Colonic mucosa (tissue), 4 donors: Measurements from ENCODE around the gene PGLYRP1. TPM values are rescaled to one million over a fixed set of nuclear protein-coding genes. Genes with fewer than 3 reads are reported as not detected.

Experiments
- DNase-seq: peaks from one replicate; pipeline ENCODE4 v3.0.0-alpha.2; 2020
- H3K27ac ChIP-seq: fragments of 200-600 bp; one replicate; pipeline ENCODE4 v1.8.0; 2021
- H3K27me3 ChIP-seq: fragments of 200-600 bp; one replicate; pipeline ENCODE4 v1.8.0; 2021
- H3K36me3 ChIP-seq: fragments of 200-600 bp; one replicate; pipeline ENCODE4 v1.8.0; 2021
- H3K4me1 ChIP-seq: fragments of 200-600 bp; one replicate; pipeline ENCODE4 v1.8.0; 2021; ENCODE audit warnings: mild to moderate bottlenecking
- H3K4me3 ChIP-seq: fragments of 200-600 bp; one replicate; pipeline ENCODE4 v1.8.0; 2021
- H3K9ac ChIP-seq, 2 donors: one replicate each; pipeline ENCODE4 v1.7.0; 2013; ENCODE audit warnings: control low read depth in 2 of 2, low read depth in 2 of 2, low read length in 2 of 2
- H3K9me3 ChIP-seq: fragments of 200-600 bp; one replicate; pipeline ENCODE4 v1.8.0; 2021
- intact Hi-C: fragments of 100-400 bp; cut with DNase I; formaldehyde crosslinking; loops from one replicate; pipeline ENCODE4 v1.14.1; 2022
- total RNA-seq, 2 donors: library from RNA; stranded (reverse); fragmentation: NEBNext Ultra II Directional in 1 of 2; extraction: Animal tissue kit (Norgen Biotek cat#: 25700) in 1 of 2; gene quantifications; one replicate each; pipeline ENCODE4 v1.2.1, GENCODE V29; 2021
- TF ChIP-seq, protein P1 (sequence below): fragments of 200-600 bp; IDR thresholded peaks from one replicate; pipeline ENCODE4 v1.8.0; 2022; ENCODE audit warnings: antibody characterized with exemption, mild to moderate bottlenecking
- donor health status: healthy.
- donor health status: DM: no; HTN: no; CAD: no.
- donor health status: DM: no; HTN: no; CAD: no.

PGLYRP1 gene
- total RNA-seq, 2 donors from 2014 or later, result not detected

GRCh38 chr19:46040125-46040524 lies 17.3 kb upstream of the PGLYRP1 start:
- no peaks in the 10 kb centered on the region for H3K36me3 ChIP-seq
- H3K27ac ChIP-seq, result no peak overlapping the region
- H3K9ac ChIP-seq, result no peak overlapping the region
- DNase-seq, result no peak
- no peak overlapping the region for H3K4me3 ChIP-seq
- no peaks in the 10 kb centered on the region for H3K27me3 ChIP-seq
- TF ChIP-seq, protein P1, sequence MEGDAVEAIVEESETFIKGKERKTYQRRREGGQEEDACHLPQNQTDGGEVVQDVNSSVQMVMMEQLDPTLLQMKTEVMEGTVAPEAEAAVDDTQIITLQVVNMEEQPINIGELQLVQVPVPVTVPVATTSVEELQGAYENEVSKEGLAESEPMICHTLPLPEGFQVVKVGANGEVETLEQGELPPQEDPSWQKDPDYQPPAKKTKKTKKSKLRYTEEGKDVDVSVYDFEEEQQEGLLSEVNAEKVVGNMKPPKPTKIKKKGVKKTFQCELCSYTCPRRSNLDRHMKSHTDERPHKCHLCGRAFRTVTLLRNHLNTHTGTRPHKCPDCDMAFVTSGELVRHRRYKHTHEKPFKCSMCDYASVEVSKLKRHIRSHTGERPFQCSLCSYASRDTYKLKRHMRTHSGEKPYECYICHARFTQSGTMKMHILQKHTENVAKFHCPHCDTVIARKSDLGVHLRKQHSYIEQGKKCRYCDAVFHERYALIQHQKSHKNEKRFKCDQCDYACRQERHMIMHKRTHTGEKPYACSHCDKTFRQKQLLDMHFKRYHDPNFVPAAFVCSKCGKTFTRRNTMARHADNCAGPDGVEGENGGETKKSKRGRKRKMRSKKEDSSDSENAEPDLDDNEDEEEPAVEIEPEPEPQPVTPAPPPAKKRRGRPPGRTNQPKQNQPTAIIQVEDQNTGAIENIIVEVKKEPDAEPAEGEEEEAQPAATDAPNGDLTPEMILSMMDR, result no peak
- no peaks in the 10 kb centered on the region for H3K4me1 ChIP-seq
- no peaks in the 10 kb centered on the region for H3K9me3 ChIP-seq
- intact Hi-C loops, result no loop called here

- intact Hi-C loops, result no loop called here
- no peaks in the 10 kb centered on the region for H3K4me1 ChIP-seq
- H3K9me3 ChIP-seq, result no peaks in the 10 kb centered on the region
- H3K36me3 ChIP-seq, result no peaks in the 10 kb centered on the region
- H3K9ac ChIP-seq, result no peak overlapping the region
- TF ChIP-seq, protein P1, result no peak
- no peak overlapping the region for H3K27ac ChIP-seq
- no peaks in the 10 kb centered on the region for H3K27me3 ChIP-seq
- H3K4me3 ChIP-seq, result no peak overlapping the region
- DNase-seq, result no peak
Observed at GRCh38 chr19:46036744-46037128, 13.9 kb upstream of the PGLYRP1 start.

- Histone ChIP-seq H3K27me3 (no peaks in the 10 kb centered on the region), H3K4me3 (no peak overlapping the region), H3K9me3 (no peaks in the 10 kb centered on the region), H3K27ac (no peak overlapping the region), H3K36me3 (no peaks in the 10 kb centered on the region), H3K9ac (no peak overlapping the region), H3K4me1 (no peaks in the 10 kb centered on the region)
- DNase-seq, result no peak
- intact Hi-C loops, result no loop called here
- TF ChIP-seq, protein P1, result no peak
Observed at GRCh38 chr19:46035986-46036743, 13.3 kb upstream of the PGLYRP1 start.

DNA sequence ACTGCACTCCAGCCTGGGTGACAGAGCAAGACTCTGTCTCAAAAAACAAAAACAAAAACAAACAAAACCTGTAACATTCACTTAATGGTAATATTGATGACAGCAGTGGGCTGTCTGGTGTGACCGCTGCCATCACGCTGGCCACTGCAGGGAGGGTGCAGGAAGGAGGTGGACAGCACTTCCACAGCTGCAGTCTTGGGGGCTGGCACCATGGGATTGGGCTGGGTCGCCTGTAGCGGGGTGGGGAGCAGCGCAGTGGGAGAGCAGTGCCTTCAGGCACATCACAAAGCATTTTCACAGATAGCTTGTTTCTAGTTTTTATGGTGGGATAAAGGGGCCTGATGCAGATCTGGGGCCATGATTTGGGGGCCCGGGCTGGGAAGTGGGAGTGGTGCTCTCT lies 12.7 kb upstream of the PGLYRP1 start:
- Histone ChIP-seq H3K9me3 (no peaks in the 10 kb centered on the region), H3K4me3 (no peak overlapping the region), H3K27me3 (no peaks in the 10 kb centered on the region), H3K9ac (no peak overlapping the region), H3K4me1 (no peaks in the 10 kb centered on the region), H3K36me3 (no peaks in the 10 kb centered on the region), H3K27ac (no peak overlapping the region)
- DNase-seq, result no peak
- TF ChIP-seq, protein P1, result no peak
- intact Hi-C loops, result no loop called here

DNA sequence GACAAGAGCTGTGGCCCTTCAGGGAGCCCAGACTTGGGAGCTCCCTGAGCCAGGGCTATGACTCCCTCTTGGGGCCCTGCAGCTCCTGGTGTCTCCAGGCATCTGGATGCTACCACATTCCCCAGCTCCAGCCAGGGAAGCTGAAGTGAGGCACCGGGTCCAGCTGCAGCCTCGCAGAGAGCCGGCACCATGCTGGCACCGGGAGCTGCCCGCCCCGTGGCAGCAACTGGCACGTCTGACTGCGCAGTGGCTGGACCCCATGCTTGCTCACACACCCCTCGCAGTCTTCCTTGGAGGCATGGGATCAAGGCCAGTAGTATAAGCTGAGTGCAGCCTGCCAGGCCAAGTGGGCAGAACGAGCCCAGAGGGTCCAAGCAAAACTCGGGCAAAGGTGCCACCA lies 10.5 kb upstream of the PGLYRP1 start:
- no peaks in the 10 kb centered on the region for H3K4me1 ChIP-seq
- no peaks in the 10 kb centered on the region for H3K36me3 ChIP-seq
- intact Hi-C loops, result loop anchor here (5.0 kb wide), 1 partner anchor 154 kb away; no protein-coding TSS in a partner anchor
- TF ChIP-seq, protein P1, result no peak
- H3K27ac ChIP-seq, result no peak overlapping the region
- H3K4me3 ChIP-seq, result no peak overlapping the region
- H3K9me3 ChIP-seq, result no peaks in the 10 kb centered on the region
- no peaks in the 10 kb centered on the region for H3K27me3 ChIP-seq
- no peak for DNase-seq
- H3K9ac ChIP-seq, result no peak overlapping the region
